GM15510 (cell line): ENCODE data around the gene ZXDB.
"Not testable (repeated sequence)": the region's sequence is repeated elsewhere in the genome, so short reads cannot be mapped to it uniquely, and the experiment has no call there.

Experiments used
- POLR2A ChIP-seq: IDR thresholded peaks from 3 replicates; pipeline ENCODE4 v1.6.1; 2011; ENCODE audit warnings: borderline replicate concordance; ENCODE audit not compliant: insufficient read length; ENCODE audit errors: extremely low read depth

ZXDB gene

GRCh38 chrX:57591284-57592159 is at the start of gene ZXDB:
Gene ZXDB (plus strand): TSS chrX:57592011. CDS start chrX:57592049, 38 bp downstream.
- TF ChIP-seq POLR2A: not testable (repeated sequence)

- no peak for TF ChIP-seq POLR2A
Measured at GRCh38 chrX:57565198-57565597, 26.6 kb upstream of the ZXDB start.

- TF ChIP-seq POLR2A: no peak
Measured at GRCh38 chrX:57573754-57574153, 18.1 kb upstream of the ZXDB start.

GRCh38 chrX:57583477-57583876 is 8.3 kb upstream of the ZXDB start:
- no peak for TF ChIP-seq POLR2A

- TF ChIP-seq POLR2A: no peak
Measured at GRCh38 chrX:57586360-57586759, 5.5 kb upstream of the ZXDB start.

- TF ChIP-seq POLR2A: no peak
Measured at GRCh38 chrX:57587062-57587461, 4.7 kb upstream of the ZXDB start.

GRCh38 chrX:57587607-57588006 is 4.2 kb upstream of the ZXDB start:
- no peak for TF ChIP-seq POLR2A

GRCh38 chrX:57595381-57595811 is 3.6 kb downstream of the ZXDB start:
- no peak for TF ChIP-seq POLR2A

GRCh38 chrX:57596109-57596508 is 4.3 kb downstream of the ZXDB start:
- no peak for TF ChIP-seq POLR2A

GRCh38 chrX:57596516-57596915 is 4.7 kb downstream of the ZXDB start:
- no peak for TF ChIP-seq POLR2A

GRCh38 chrX:57607295-57608187 is 15.7 kb downstream of the ZXDB start:
- no peak for TF ChIP-seq POLR2A

- no peak for TF ChIP-seq POLR2A
Measured at GRCh38 chrX:57640674-57641016, 48.8 kb downstream of the ZXDB start.

GRCh38 chrX:57641338-57641737 is 49.5 kb downstream of the ZXDB start:
- no peak for TF ChIP-seq POLR2A

GRCh38 chrX:57643698-57644097 is 51.9 kb downstream of the ZXDB start:
- TF ChIP-seq POLR2A: no peak

GRCh38 chrX:57647020-57647419 is 55.2 kb downstream of the ZXDB start:
- no peak for TF ChIP-seq POLR2A
